PC-3 (cell line): Measurements from ENCODE around the gene GGCX. TPM values are rescaled to one million over a fixed set of nuclear protein-coding genes. Genes with fewer than 3 reads are reported as not detected.

Source experiments
- ATAC-seq: fragments of 200-7000 bp; cut with Tn5 transposase; 2 replicates; pipeline ENCODE4 v1.9.1; 2020; ENCODE audit warnings: mild to moderate bottlenecking, moderate library complexity
- BruUV-seq: library from RNA; stranded (reverse); fragments of 400-500 nt; replicated peaks from 2 replicates; lab custom pipeline; 2021; lab: Mats Ljungman, UMichigan
- CTCF ChIA-PET: fragments of 300-600 bp; sonication (Branson Sonifier 250); formaldehyde crosslinking; loops from one replicate; lab custom pipeline; 2022; ENCODE audit warnings: antibody characterized with exemption; lab: Charles Lee
- POLR2A ChIA-PET: fragments of 300-600 bp; sonication (Branson Sonifier 250); formaldehyde crosslinking; loops from one replicate; lab custom pipeline; 2022; ENCODE audit warnings: antibody characterized with exemption; ENCODE audit not compliant: unreplicated experiment; lab: Charles Lee
- DNase-seq: peaks from one replicate; pipeline ENCODE4 v3.0.0-alpha.2; 2015
- H2AFZ ChIP-seq: fragments of 300-600 bp; sonication (generic); 2 replicates; pipeline ENCODE4 v1.6.0; 2016; ENCODE audit warnings: antibody characterized with exemption, low read length
- H3F3A ChIP-seq: fragments of 300-600 bp; sonication (generic); one replicate; pipeline ENCODE4 v1.6.0; 2017; ENCODE audit warnings: antibody characterized with exemption, low read length, control low read depth, mild to moderate bottlenecking; ENCODE audit not compliant: unreplicated experiment
- H3K27ac ChIP-seq: fragments of 300-600 bp; sonication (generic); 2 replicates; pipeline ENCODE4 v1.5.1; 2016; ENCODE audit warnings: mild to moderate bottlenecking, low read length
- H3K27me3 ChIP-seq: fragments of 300-600 bp; sonication (generic); 2 replicates; pipeline ENCODE4 v1.6.1; 2016; ENCODE audit warnings: low read length, mixed read lengths
- H3K36me3 ChIP-seq: fragments of 300-600 bp; sonication (generic); 2 replicates; pipeline ENCODE4 v1.6.1; 2016; ENCODE audit warnings: low read depth, mixed run types, low read length, mixed read lengths
- H3K4me1 ChIP-seq: fragments of 300-600 bp; sonication (generic); 2 replicates; pipeline ENCODE4 v1.5.1; 2016; ENCODE audit warnings: low read length; ENCODE audit not compliant: insufficient read depth
- H3K4me2 ChIP-seq: fragments of 300-600 bp; sonication (generic); 2 replicates; pipeline ENCODE4 v1.6.0; 2016; ENCODE audit warnings: low read length
- H3K4me3 ChIP-seq: fragments of 300-600 bp; sonication (generic); 2 replicates; pipeline ENCODE4 v1.5.1; 2016; ENCODE audit warnings: mild to moderate bottlenecking, low read length, mixed read lengths
- H3K79me2 ChIP-seq: fragments of 300-600 bp; sonication (generic); 2 replicates; pipeline ENCODE4 v1.6.1; 2017; ENCODE audit warnings: low read length, mixed read lengths
- H3K9ac ChIP-seq: fragments of 300-600 bp; sonication (generic); 2 replicates; pipeline ENCODE4 v1.6.0; 2016; ENCODE audit warnings: mild to moderate bottlenecking, low read length
- H3K9me2 ChIP-seq: fragments of 300-600 bp; sonication (generic); replicated peaks from 2 replicates; pipeline ENCODE4 v1.6.1; 2016; ENCODE audit warnings: mixed run types, low read length, mixed read lengths
- H3K9me3 ChIP-seq: fragments of 300-600 bp; sonication (generic); 2 replicates; pipeline ENCODE4 v1.6.1; 2016; ENCODE audit warnings: low read length, mixed read lengths
- H4K20me1 ChIP-seq: fragments of 300-600 bp; sonication (generic); 2 replicates; pipeline ENCODE4 v1.6.1; 2016; ENCODE audit warnings: low read length, mixed read lengths
- EZH2 ChIP-seq: fragments of 300-600 bp; sonication (generic); IDR thresholded peaks from one replicate; pipeline ENCODE4 v1.6.1; 2017; ENCODE audit warnings: antibody characterized with exemption, mild to moderate bottlenecking, low read length; ENCODE audit not compliant: unreplicated experiment
- EZH2phosphoT487 ChIP-seq: fragments of 300-600 bp; sonication (generic); IDR thresholded peaks from 2 replicates; pipeline ENCODE4 v1.6.1; 2018; ENCODE audit warnings: mild to moderate bottlenecking, antibody characterized with exemption, low read length, borderline replicate concordance
- intact Hi-C: fragments of 100-400 bp; cut with micrococcal nuclease; formaldehyde crosslinking; loops from 2 replicates; pipeline ENCODE4 v1.9.0; 2023
- total RNA-seq: library from RNA; depleted of rRNA; stranded (reverse); fragments of >200 nt; gene quantifications from 2 replicates; pipeline ENCODE4 v1.2.3, GENCODE V29; 2014
- TF ChIP-seq, protein P1 (sequence below): fragments of 300-600 bp; sonication (generic); conservative IDR thresholded peaks from 2 replicates; pipeline ENCODE4 v1.5.1; 2017; ENCODE audit warnings: antibody characterized with exemption, low read depth, mild to moderate bottlenecking, low read length

Gene GGCX
- total RNA-seq, 1 experiment from 2014 or later = 46.7 TPM

DNA sequence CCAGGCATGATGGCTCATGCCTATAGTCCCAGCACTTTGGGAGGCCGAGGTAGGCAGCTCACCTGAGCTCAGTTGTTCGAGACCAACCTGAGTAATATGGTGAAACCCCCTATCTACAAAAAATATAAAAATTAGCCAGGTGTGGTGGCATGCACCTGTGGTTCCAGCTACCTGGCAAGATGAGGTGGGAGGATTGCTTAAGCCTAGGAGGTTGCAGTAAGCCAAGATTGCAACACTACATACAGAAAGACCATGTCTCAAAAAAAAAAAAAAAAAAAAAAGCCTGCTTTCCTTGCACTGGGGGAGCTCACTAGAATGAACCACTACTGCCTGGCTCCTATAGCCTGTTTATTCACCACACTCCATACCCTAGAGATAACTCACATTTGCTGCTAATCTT is 29.7 kb downstream of the GGCX start:
- Histone ChIP-seq H4K20me1 (no peaks in the 10 kb centered on the region), H3F3A (no peaks in the 10 kb centered on the region), H3K27ac (no peak overlapping the region), H2AFZ (no peak overlapping the region), H3K79me2 (peaks cover 9% of the 10 kb centered on the region), H3K27me3 (no peaks in the 10 kb centered on the region), H3K36me3 (no peaks in the 10 kb centered on the region), H3K9me2 (no peaks in the 10 kb centered on the region), H3K9ac (no peak overlapping the region), H3K4me2 (no peak overlapping the region), H3K4me1 (peaks cover 15% of the 10 kb centered on the region), H3K9me3 (no peaks in the 10 kb centered on the region), H3K4me3 (no peak overlapping the region)
- DNase-seq (no peak), ATAC-seq (no peak)
- ChIA-PET POLR2A (no interaction called here), CTCF (no interaction called here)
- intact Hi-C loops = no loop called here
- no TSS peak for BruUV-seq
- no peak for TF ChIP-seq EZH2phosphoT487
- no peak for TF ChIP-seq EZH2
- TF ChIP-seq, protein P1, sequence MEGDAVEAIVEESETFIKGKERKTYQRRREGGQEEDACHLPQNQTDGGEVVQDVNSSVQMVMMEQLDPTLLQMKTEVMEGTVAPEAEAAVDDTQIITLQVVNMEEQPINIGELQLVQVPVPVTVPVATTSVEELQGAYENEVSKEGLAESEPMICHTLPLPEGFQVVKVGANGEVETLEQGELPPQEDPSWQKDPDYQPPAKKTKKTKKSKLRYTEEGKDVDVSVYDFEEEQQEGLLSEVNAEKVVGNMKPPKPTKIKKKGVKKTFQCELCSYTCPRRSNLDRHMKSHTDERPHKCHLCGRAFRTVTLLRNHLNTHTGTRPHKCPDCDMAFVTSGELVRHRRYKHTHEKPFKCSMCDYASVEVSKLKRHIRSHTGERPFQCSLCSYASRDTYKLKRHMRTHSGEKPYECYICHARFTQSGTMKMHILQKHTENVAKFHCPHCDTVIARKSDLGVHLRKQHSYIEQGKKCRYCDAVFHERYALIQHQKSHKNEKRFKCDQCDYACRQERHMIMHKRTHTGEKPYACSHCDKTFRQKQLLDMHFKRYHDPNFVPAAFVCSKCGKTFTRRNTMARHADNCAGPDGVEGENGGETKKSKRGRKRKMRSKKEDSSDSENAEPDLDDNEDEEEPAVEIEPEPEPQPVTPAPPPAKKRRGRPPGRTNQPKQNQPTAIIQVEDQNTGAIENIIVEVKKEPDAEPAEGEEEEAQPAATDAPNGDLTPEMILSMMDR = no peak

DNA sequence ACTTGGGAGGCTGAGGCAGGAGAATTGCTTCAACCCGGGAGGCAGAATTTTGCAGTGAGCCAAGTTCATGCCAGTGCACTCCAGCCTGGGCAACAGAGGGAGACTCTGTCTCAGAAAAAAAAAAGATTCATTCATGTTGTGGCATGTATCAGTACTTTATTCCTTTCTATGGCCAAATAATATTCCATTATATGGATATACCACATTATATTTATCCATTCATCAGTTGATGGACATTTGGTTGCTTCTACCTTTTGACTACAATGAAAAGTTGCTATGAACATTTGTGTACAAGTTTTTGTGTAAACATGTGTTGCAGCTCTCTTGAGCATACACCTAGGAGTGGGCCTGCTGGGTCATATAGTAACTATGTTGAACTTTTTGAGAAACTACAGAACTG is 31.5 kb downstream of the GGCX start:
- Histone ChIP-seq H3K4me1 (0 out of 2 replicates have a peak, but pooled peaks cover 3% of the 10 kb centered on the region), H3K9me2 (no peaks in the 10 kb centered on the region; the same call in 1 of the 2 replicates), H3K79me2 (no peaks in the 10 kb centered on the region), H3K36me3 (no peaks in the 10 kb centered on the region), H4K20me1 (no peaks in the 10 kb centered on the region), H2AFZ (no peak overlapping the region), H3K9ac (no peak overlapping the region), H3K27ac (no peak overlapping the region), H3K27me3 (no peaks in the 10 kb centered on the region), H3F3A (no peaks in the 10 kb centered on the region), H3K9me3 (no peaks in the 10 kb centered on the region), H3K4me2 (no peak overlapping the region), H3K4me3 (no peak overlapping the region)
- intact Hi-C loops = no loop called here
- ChIA-PET POLR2A (interaction anchor here (0.8 kb wide), 1 partner anchor 9 kb away, joined by 4 read pairs; the partner anchor contains the start of gene MAT2A), CTCF (no interaction called here)
- TF ChIP-seq, protein P1 = no peak
- TF ChIP-seq EZH2 = no peak
- TF ChIP-seq EZH2phosphoT487 = no peak
- DNase-seq (no peak), ATAC-seq (no peak)
- no TSS peak for BruUV-seq

DNA sequence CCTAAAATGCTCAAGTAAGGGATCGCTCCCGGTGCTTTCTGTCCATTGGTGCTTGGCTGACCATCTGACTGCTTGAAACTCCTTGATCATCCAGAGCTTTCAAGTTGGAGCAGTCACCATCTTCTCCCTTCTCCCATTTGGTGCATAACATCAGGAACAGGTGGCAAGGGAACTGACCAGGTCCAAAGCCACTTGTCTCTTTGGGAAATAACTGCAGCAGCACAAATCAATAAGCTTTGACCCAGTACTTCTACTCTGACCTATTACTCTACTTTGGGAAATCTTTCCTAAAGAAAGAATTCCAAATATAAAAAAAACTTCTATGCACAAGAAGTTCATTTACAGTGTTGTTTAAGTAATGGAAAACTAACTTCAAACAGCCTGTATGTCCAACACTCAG is 32.9 kb downstream of the GGCX start:
- H3K27ac ChIP-seq = no peak overlapping the region
- no peak overlapping the region for H2AFZ ChIP-seq
- H3K4me3 ChIP-seq = no peak overlapping the region
- no peak overlapping the region for H3K9ac ChIP-seq
- POLR2A ChIA-PET = no interaction called here
- no peaks in the 10 kb centered on the region for H3F3A ChIP-seq
- H3K4me1 ChIP-seq = 0 out of 2 replicates have a peak, but pooled peaks cover 5% of the 10 kb centered on the region
- no peaks in the 10 kb centered on the region for H3K79me2 ChIP-seq
- DNase-seq (no peak), ATAC-seq (no peak)
- no TSS peak for BruUV-seq
- intact Hi-C loops = no loop called here
- no peaks in the 10 kb centered on the region for H4K20me1 ChIP-seq
- H3K9me3 ChIP-seq = no peaks in the 10 kb centered on the region
- H3K27me3 ChIP-seq = no peaks in the 10 kb centered on the region
- no peaks in the 10 kb centered on the region for H3K36me3 ChIP-seq
- no peak for TF ChIP-seq EZH2phosphoT487
- no peak for TF ChIP-seq EZH2
- TF ChIP-seq, protein P1 = no peak
- H3K9me2 ChIP-seq = no peaks in the 10 kb centered on the region; the same call in 1 of the 2 replicates
- H3K4me2 ChIP-seq = no peak overlapping the region
- CTCF ChIA-PET = no interaction called here
